ENCODE data around the gene MRPL1. TPM values are rescaled to one million over a fixed set of nuclear protein-coding genes. Genes with fewer than 3 reads are reported as not detected.

Gene MRPL1
- total and polyA plus RNA-seq, 2 of the 13 experiments (the other 11 are each of a cell fraction or from before 2014, with no cell fraction given), result 23.3 to 61.5 TPM

GRCh38 chr4:77852892-77853495, 9.6 kb upstream of the MRPL1 start (continued):
- TF ChIP-seq SNAPC5 (CRISPR knock-in tag; IDR thresholded peaks at IDR 0.05; ENCODE audit: borderline replicate concordance) (no peak), TOPORS (CRISPR knock-in tag; IDR thresholded peaks at IDR 0.05) (no peak), RFX5 (IDR thresholded peaks at IDR 0.05; ENCODE audit: low read depth, low read length) (no peak), BRCA1 (CRISPR knock-in tag; IDR thresholded peaks at IDR 0.05) (no peak)

- H3K4me1 ChIP-seq (ENCODE audit: insufficient read depth, low read length), result no peaks in the 10 kb centered on the region
- no peaks in the 10 kb centered on the region for H3K79me2 ChIP-seq (ENCODE audit: insufficient read depth, low read length)
- no TSS peak for BruUV-seq (replicated peaks)
- intact Hi-C loops (cut with micrococcal nuclease; ENCODE audit: unreplicated experiment), result no loop called here
- DNase-seq (ENCODE audit: low spot score), result no peak
- no peak overlapping the region for H3K4me3 ChIP-seq (replicated peaks in 1 of 3; ENCODE audit: insufficient read depth in 1 of 3, low read depth in 2 of 3, low read length in 3 of 3)
- FAIRE-seq, result no peak
- no peaks in the 10 kb centered on the region for H3K27me3 ChIP-seq (ENCODE audit: control insufficient read depth in 1 of 2, insufficient read depth in 2 of 2, low read length in 2 of 2)
- H3K9ac ChIP-seq (ENCODE audit: insufficient read depth, low read depth, low read length), result no peak overlapping the region
- in situ Hi-C loops (cut with HindIII; ENCODE audit: extremely low pct_ligation_motif_present, low pct_unique_long_range_greater_than_20kb), result no loop called here
- ChIA-PET CTCF (ENCODE audit: low intra/inter-chr PET ratio, low total read pairs) (no interaction called here), POLR2A (no interaction called here)
- no peaks in the 10 kb centered on the region for H4K20me1 ChIP-seq (ENCODE audit: insufficient read depth, low read length)
- H3K9me3 ChIP-seq (ENCODE audit: low read length), result no peaks in the 10 kb centered on the region
- ATAC-seq, result no peak
- no peak overlapping the region for H3K4me2 ChIP-seq (ENCODE audit: low read depth, low read length)
- no peaks in the 10 kb centered on the region for H3K36me3 ChIP-seq (replicated peaks in 1 of 2; ENCODE audit: control insufficient read depth in 1 of 2, insufficient read depth in 2 of 2, low read length in 2 of 2)
- 60% methylated on average over 7 of the region's 7 CpGs for WGBS (ENCODE audit: low lambda C conversion rate)
- no peak overlapping the region for H3K27ac ChIP-seq (ENCODE audit: extremely low read length, insufficient read depth, low read length)
- H2AFZ ChIP-seq (ENCODE audit: low read length), result no peak overlapping the region
- TF ChIP-seq MIER3 (CRISPR knock-in tag; IDR thresholded peaks at IDR 0.05; ENCODE audit: borderline replicate concordance) (no peak), ZNF512 (CRISPR knock-in tag; IDR thresholded peaks at IDR 0.05) (no peak), SMC3 (IDR thresholded peaks at IDR 0.05; ENCODE audit: low read length) (no peak), ZBTB49 (CRISPR knock-in tag; IDR thresholded peaks at IDR 0.05; ENCODE audit: borderline replicate concordance) (no peak), REPIN1 (CRISPR knock-in tag; IDR thresholded peaks at IDR 0.05; ENCODE audit: borderline replicate concordance, low read depth) (no peak), THRA (CRISPR knock-in tag; IDR thresholded peaks at IDR 0.05; ENCODE audit: borderline replicate concordance) (no peak), E2F5 (CRISPR knock-in tag; conservative IDR thresholded peaks at IDR 0.05) (no peak), HMG20A (CRISPR knock-in tag; IDR thresholded peaks at IDR 0.05; ENCODE audit: borderline replicate concordance) (no peak), DMTF1 (CRISPR knock-in tag; IDR thresholded peaks at IDR 0.05) (no peak)
Measured at GRCh38 chr4:77854431-77855111, 8.1 kb upstream of the MRPL1 start.
